Liver (tissue), 9 donors: ENCODE results near the gene FST. TPM values are rescaled to one million over a fixed set of nuclear protein-coding genes. Genes with fewer than 3 reads are reported as not detected.

Source experiments
- DNase-seq: peaks from one replicate; pipeline ENCODE4 v3.0.0-alpha.2; 2017; ENCODE audit warnings: low spot score
- H3K27ac ChIP-seq, 2 donors: one replicate each; pipeline ENCODE4 v1.7.0; 2013; ENCODE audit warnings: inconsistent platforms in 2 of 2, low read length in 2 of 2, control low read depth in 1 of 2, low read depth in 1 of 2, mild to moderate bottlenecking in 1 of 2
- H3K27me3 ChIP-seq, 4 donors: one replicate each; pipeline versions ENCODE4 v1.6.1 to v1.7.0; 2013; ENCODE audit warnings: low read length in 3 of 4, inconsistent platforms in 1 of 4, mild to moderate bottlenecking in 1 of 4, moderate library complexity in 1 of 4; ENCODE audit not compliant: control insufficient read depth in 4 of 4, insufficient read depth in 4 of 4
- H3K36me3 ChIP-seq, 4 donors: one replicate each; pipeline versions ENCODE4 v1.6.1 to v1.7.0; 2013; ENCODE audit warnings: low read length in 3 of 4, mild to moderate bottlenecking in 3 of 4, low read depth in 1 of 4, moderate library complexity in 1 of 4; ENCODE audit not compliant: control insufficient read depth in 4 of 4, insufficient read depth in 3 of 4
- H3K4me1 ChIP-seq, 4 donors: one replicate each; pipeline versions ENCODE4 v1.6.1 to v1.7.0; 2013; ENCODE audit warnings: low read length in 3 of 4, mild to moderate bottlenecking in 3 of 4, moderate library complexity in 1 of 4; ENCODE audit not compliant: control insufficient read depth in 4 of 4, insufficient read depth in 4 of 4
- H3K4me3 ChIP-seq, 3 donors: one replicate each; pipeline versions ENCODE4 v1.6.1 to v1.7.0; 2013; ENCODE audit warnings: low read length in 3 of 3, control low read depth in 1 of 3, low read depth in 1 of 3, mild to moderate bottlenecking in 1 of 3
- H3K9ac ChIP-seq, 2 donors: one replicate each; pipeline ENCODE4 v1.7.0; 2013; ENCODE audit warnings: low read length in 2 of 2, mild to moderate bottlenecking in 2 of 2, moderate library complexity in 2 of 2, control low read depth in 1 of 2, low read depth in 1 of 2
- H3K9me3 ChIP-seq, 4 donors: one replicate each; pipeline versions ENCODE4 v1.6.1 to v1.7.0; 2013; ENCODE audit warnings: low read length in 3 of 4; ENCODE audit not compliant: control insufficient read depth in 4 of 4
- ATF3 ChIP-seq: IDR thresholded peaks from 2 replicates; pipeline ENCODE4 v1.6.1; 2016; ENCODE audit warnings: antibody characterized with exemption
- EGR1 ChIP-seq, 2 donors: IDR thresholded peaks; 2 replicates each; pipeline ENCODE4 v1.6.1; 2016 to 2018; ENCODE audit warnings: antibody characterized with exemption in 2 of 2, low read depth in 2 of 2
- FOXA1 ChIP-seq: IDR thresholded peaks from 2 replicates; pipeline ENCODE4 v1.6.1; 2016; ENCODE audit warnings: antibody characterized with exemption
- FOXA2 ChIP-seq: IDR thresholded peaks from 2 replicates; pipeline ENCODE4 v1.6.1; 2016; ENCODE audit warnings: antibody characterized with exemption
- HNF4A ChIP-seq, 2 donors: conservative IDR thresholded peaks; 2 replicates each; pipeline ENCODE4 v1.6.1; 2016; ENCODE audit warnings: antibody characterized with exemption in 2 of 2, mild to moderate bottlenecking in 2 of 2
- HNF4G ChIP-seq: IDR thresholded peaks from 2 replicates; pipeline ENCODE4 v1.6.1; 2016; ENCODE audit warnings: antibody characterized with exemption
- JUND ChIP-seq, 2 donors: IDR thresholded peaks; 2 replicates each; pipeline ENCODE4 v1.6.1; 2016; ENCODE audit warnings: antibody characterized with exemption in 2 of 2
- NR2F2 ChIP-seq: IDR thresholded peaks from 2 replicates; pipeline ENCODE4 v1.6.1; 2016; ENCODE audit warnings: antibody characterized with exemption
- RAD21 ChIP-seq, 2 donors: IDR thresholded peaks; 2 replicates each; pipeline ENCODE4 v1.6.1; 2016; ENCODE audit warnings: antibody characterized with exemption in 2 of 2, mild to moderate bottlenecking in 2 of 2
- RXRA ChIP-seq, 2 donors: IDR thresholded peaks; 2 replicates each; pipeline ENCODE4 v1.6.1; 2017 to 2018; ENCODE audit warnings: antibody characterized with exemption in 2 of 2, mild to moderate bottlenecking in 1 of 2
- SP1 ChIP-seq: IDR thresholded peaks from 2 replicates; pipeline ENCODE4 v1.6.1; 2018; ENCODE audit warnings: antibody characterized with exemption, mild to moderate bottlenecking
- TAF1 ChIP-seq: conservative IDR thresholded peaks from 2 replicates; pipeline ENCODE4 v1.6.1; 2016; ENCODE audit warnings: antibody characterized with exemption, mild to moderate bottlenecking
- ZBTB33 ChIP-seq: IDR thresholded peaks from 2 replicates; pipeline ENCODE4 v1.6.1; 2016; ENCODE audit warnings: antibody characterized with exemption
- WGBS: extraction: QIAGEN DNeasy Blood & Tissue Kit; methylation state at CpG from one replicate; pipeline ENCODE4 v1.1.7; 2013; 5-methylcytosine and 5-hydroxymethylcytosine counted together
- polyA plus RNA-seq, 2 donors: library from polyadenylated mRNA; stranded (reverse) in 1 of 2; unstranded in 1 of 2; fragments of 200-250 nt in 1 of 2; fragments of >200 nt in 1 of 2; fragmentation: Nextera tagmentation in 1 of 2; extraction: Ambion mirVana in 1 of 2; gene quantifications; one replicate each; pipeline versions ENCODE4 v1.2.1 to v1.2.3, GENCODE V29; 2013 to 2015
- total RNA-seq, 2 donors: library from RNA; depleted of rRNA; stranded (reverse); fragments of >200 nt; gene quantifications; one replicate each; pipeline ENCODE4 v1.2.3, GENCODE V29; 2014
- TF ChIP-seq, protein P1 (sequence below): IDR thresholded peaks from 2 replicates; pipeline ENCODE4 v1.6.1; 2016; ENCODE audit warnings: antibody characterized with exemption
- TF ChIP-seq, protein P2 (sequence below): fragments of 150-350 bp; IDR thresholded peaks from 2 replicates; pipeline ENCODE4 v1.5.1; 2017; ENCODE audit warnings: improper control_type of control experiment, low read depth, low read length; ENCODE audit not compliant: missing input control
- TF ChIP-seq, protein P3 (sequence below): IDR thresholded peaks from 2 replicates; pipeline ENCODE4 v1.6.1; 2016; ENCODE audit warnings: antibody characterized with exemption, mild to moderate bottlenecking
- donor health status: healthy.
- donor health status: healthy.
- donor health status: healthy.
- donor health status: healthy.
- donor health status: healthy.

FST gene
- total and polyA plus RNA-seq, 4 donors = 5.6 to 29.2 (median 16.8) TPM

- DNase-seq = no peak
- Histone ChIP-seq H3K36me3 (no peaks in the 10 kb centered on the region), H3K27me3 (no peaks in the 10 kb centered on the region), H3K9me3 (no peaks in the 10 kb centered on the region), H3K4me3 (no peak overlapping the region), H3K27ac (no peak overlapping the region), H3K4me1 (no peaks in the 10 kb centered on the region), H3K9ac (no peak overlapping the region)
- 94% methylated on average over 1 of the region's 1 CpG for whole genome bisulfite sequencing
- TF ChIP-seq SP1 (no peak), EGR1 (IDR thresholded peaks at IDR 0.05; ENCODE audit: low read depth in 2 of 2) (no peak), NR2F2 (no peak)
- TF ChIP-seq, protein P1, sequence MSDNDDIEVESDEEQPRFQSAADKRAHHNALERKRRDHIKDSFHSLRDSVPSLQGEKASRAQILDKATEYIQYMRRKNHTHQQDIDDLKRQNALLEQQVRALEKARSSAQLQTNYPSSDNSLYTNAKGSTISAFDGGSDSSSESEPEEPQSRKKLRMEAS = no peak
These were observed 31.6 kb upstream of the FST start for GRCh38 chr5:53448851-53449250.

GRCh38 chr5:53453898-53454718, 26.3 kb upstream of the FST start:
- H3K36me3 ChIP-seq = no peaks in the 10 kb centered on the region
- H3K27me3 ChIP-seq = no peaks in the 10 kb centered on the region
- H3K9me3 ChIP-seq = no peaks in the 10 kb centered on the region
- TF ChIP-seq, protein P2, sequence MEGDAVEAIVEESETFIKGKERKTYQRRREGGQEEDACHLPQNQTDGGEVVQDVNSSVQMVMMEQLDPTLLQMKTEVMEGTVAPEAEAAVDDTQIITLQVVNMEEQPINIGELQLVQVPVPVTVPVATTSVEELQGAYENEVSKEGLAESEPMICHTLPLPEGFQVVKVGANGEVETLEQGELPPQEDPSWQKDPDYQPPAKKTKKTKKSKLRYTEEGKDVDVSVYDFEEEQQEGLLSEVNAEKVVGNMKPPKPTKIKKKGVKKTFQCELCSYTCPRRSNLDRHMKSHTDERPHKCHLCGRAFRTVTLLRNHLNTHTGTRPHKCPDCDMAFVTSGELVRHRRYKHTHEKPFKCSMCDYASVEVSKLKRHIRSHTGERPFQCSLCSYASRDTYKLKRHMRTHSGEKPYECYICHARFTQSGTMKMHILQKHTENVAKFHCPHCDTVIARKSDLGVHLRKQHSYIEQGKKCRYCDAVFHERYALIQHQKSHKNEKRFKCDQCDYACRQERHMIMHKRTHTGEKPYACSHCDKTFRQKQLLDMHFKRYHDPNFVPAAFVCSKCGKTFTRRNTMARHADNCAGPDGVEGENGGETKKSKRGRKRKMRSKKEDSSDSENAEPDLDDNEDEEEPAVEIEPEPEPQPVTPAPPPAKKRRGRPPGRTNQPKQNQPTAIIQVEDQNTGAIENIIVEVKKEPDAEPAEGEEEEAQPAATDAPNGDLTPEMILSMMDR = no peak
- no peak for TF ChIP-seq TAF1
- TF ChIP-seq, protein P1 = no peak
- TF ChIP-seq HNF4A (conservative IDR thresholded peaks at IDR 0.05) = peak; percentile 59 to 79
- peak in 1 of 2 donors; percentile 62 for TF ChIP-seq RXRA (IDR thresholded peaks at IDR 0.05)
- H3K27ac ChIP-seq = no peak overlapping the region
- WGBS = 14% methylated on average over 1 of the region's 1 CpG
- no peak overlapping the region for H3K4me3 ChIP-seq
- H3K9ac ChIP-seq = no peak overlapping the region
- no peaks in the 10 kb centered on the region for H3K4me1 ChIP-seq
- DNase-seq = no peak

GRCh38 chr5:53454719-53455000, 25.8 kb upstream of the FST start:
- no peaks in the 10 kb centered on the region for H3K36me3 ChIP-seq
- TF ChIP-seq SP1 (no peak), FOXA2 (no peak), NR2F2 (no peak), RAD21 (IDR thresholded peaks at IDR 0.05) (no peak), FOXA1 (no peak), JUND (IDR thresholded peaks at IDR 0.05) (no peak), ATF3 (no peak), RXRA (IDR thresholded peaks at IDR 0.05) (no peak), ZBTB33 (no peak), HNF4G (no peak), HNF4A (conservative IDR thresholded peaks at IDR 0.05) (no peak), EGR1 (IDR thresholded peaks at IDR 0.05; ENCODE audit: low read depth in 2 of 2) (no peak)
- TF ChIP-seq, protein P2 = no peak
- TF ChIP-seq, protein P3, sequence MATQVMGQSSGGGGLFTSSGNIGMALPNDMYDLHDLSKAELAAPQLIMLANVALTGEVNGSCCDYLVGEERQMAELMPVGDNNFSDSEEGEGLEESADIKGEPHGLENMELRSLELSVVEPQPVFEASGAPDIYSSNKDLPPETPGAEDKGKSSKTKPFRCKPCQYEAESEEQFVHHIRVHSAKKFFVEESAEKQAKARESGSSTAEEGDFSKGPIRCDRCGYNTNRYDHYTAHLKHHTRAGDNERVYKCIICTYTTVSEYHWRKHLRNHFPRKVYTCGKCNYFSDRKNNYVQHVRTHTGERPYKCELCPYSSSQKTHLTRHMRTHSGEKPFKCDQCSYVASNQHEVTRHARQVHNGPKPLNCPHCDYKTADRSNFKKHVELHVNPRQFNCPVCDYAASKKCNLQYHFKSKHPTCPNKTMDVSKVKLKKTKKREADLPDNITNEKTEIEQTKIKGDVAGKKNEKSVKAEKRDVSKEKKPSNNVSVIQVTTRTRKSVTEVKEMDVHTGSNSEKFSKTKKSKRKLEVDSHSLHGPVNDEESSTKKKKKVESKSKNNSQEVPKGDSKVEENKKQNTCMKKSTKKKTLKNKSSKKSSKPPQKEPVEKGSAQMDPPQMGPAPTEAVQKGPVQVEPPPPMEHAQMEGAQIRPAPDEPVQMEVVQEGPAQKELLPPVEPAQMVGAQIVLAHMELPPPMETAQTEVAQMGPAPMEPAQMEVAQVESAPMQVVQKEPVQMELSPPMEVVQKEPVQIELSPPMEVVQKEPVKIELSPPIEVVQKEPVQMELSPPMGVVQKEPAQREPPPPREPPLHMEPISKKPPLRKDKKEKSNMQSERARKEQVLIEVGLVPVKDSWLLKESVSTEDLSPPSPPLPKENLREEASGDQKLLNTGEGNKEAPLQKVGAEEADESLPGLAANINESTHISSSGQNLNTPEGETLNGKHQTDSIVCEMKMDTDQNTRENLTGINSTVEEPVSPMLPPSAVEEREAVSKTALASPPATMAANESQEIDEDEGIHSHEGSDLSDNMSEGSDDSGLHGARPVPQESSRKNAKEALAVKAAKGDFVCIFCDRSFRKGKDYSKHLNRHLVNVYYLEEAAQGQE = no peak
- TF ChIP-seq, protein P1 = no peak
- no peaks in the 10 kb centered on the region for H3K4me1 ChIP-seq
- H3K27me3 ChIP-seq = no peaks in the 10 kb centered on the region
- no peak overlapping the region for H3K4me3 ChIP-seq
- DNase-seq = no peak
- H3K27ac ChIP-seq = no peak overlapping the region
- H3K9ac ChIP-seq = no peak overlapping the region
- WGBS = 86% methylated on average over 1 of the region's 1 CpG
- H3K9me3 ChIP-seq = no peaks in the 10 kb centered on the region
